HG03060 (cell line): Measurements from ENCODE around the gene STUM.

Source experiments
- ATAC-seq: cut with Tn5 transposase; IDR thresholded peaks from one replicate; pipeline ENCODE4 v1.9.1; 2021; ENCODE audit warnings: low read depth, moderate number of reproducible peaks; ENCODE audit not compliant: unreplicated experiment

STUM gene

DNA sequence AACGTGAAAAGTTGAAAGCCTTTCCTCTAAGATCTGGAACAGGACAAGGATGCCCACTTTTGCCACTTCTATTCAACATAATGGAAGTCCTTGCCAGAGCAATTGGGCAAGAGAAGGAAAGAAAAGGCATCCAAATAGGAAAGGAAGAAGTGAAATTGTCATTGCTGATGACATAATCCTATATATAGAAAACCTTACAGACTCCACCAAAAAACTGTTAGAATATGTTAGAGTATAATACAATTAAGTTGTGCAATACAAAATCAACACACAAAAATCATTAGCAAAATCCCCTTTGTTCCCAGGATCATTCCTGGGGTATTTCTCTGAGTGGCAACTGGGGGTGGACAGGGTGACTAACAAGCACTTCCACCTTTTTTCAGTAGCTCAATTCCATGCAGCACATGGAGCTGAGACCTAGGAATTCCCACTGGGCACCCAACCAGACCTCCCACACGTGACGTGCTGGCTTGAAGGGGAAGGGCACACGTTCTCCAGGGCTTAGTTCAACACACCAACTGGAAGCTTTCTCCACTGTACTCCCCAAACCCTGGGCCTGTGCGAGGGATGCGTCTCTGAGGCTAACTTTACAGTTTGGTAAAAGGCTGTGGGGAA is 9.6 kb downstream of the STUM start:
- ATAC-seq, result no peak

GRCh38 chr1:226560243-226560642 is 11.7 kb downstream of the STUM start:
- no peak for ATAC-seq

GRCh38 chr1:226562989-226563388 is 14.4 kb downstream of the STUM start:
- no peak for ATAC-seq

- ATAC-seq, result no peak
Measured at GRCh38 chr1:226563666-226564065, 15.1 kb downstream of the STUM start.

- no peak for ATAC-seq
Measured at GRCh38 chr1:226565476-226565875, 16.9 kb downstream of the STUM start.

- no peak for ATAC-seq
Measured at GRCh38 chr1:226566234-226566633, 17.7 kb downstream of the STUM start.

DNA sequence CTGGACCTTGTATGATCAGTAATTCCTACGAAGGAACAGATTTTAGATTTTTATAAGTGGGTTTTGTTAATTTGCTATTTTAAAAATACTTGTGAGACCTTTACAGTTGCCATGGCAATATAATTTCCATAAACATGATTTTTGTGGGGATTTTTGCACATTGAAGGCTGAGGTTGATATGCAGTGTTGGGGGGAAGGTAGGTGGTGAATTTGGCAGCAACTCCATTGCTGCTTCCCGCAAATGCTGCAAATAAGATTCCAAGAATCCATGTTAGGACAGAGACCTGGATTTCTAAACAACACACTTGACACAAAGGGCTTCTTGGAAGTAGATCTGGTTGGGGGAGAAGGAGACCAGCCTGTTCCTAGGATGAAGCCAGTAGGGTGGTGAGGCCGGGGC is 18.2 kb downstream of the STUM start:
- ATAC-seq, result no peak

DNA sequence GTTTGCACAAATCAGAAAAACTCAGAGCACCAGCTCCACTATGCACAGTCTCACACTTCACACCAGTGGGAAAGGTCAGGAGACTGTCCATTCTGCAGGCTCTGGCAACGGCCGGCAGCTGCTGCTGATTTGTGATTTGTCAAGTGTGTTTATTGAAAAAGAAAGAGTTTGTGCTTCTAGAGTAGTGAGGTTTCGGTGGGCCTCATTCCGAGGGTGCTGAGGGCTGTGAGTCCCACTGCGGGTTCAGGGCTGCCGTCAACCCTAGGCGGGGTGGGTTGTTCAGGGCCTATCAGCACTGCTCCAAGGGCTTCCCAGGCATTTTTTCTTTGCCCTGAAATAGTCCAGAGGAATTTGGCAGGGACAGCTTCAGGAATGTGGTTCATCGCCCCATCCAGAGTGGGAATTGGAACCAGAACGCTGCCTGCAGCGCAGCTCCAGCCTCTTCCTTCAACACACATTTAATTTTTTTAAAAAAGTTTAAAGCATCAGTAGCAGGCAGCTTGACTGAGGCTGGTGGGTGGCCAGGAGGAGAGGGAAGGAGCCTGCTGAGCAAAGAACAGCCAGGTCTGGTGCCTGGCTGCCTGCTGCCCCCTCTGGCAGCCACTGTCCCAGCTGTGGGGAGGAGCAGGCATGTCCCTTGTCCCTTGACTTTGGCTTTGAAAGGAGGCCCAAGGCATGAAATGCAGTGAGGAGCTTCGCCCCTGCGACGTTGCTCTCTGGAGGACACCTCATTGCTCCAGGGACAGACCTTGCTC is 19.7 kb downstream of the STUM start:
- ATAC-seq, result no peak

GRCh38 chr1:226568975-226569741 is 20.6 kb downstream of the STUM start:
- no peak for ATAC-seq

GRCh38 chr1:226569879-226570547 is 21.4 kb downstream of the STUM start:
- no peak for ATAC-seq

DNA sequence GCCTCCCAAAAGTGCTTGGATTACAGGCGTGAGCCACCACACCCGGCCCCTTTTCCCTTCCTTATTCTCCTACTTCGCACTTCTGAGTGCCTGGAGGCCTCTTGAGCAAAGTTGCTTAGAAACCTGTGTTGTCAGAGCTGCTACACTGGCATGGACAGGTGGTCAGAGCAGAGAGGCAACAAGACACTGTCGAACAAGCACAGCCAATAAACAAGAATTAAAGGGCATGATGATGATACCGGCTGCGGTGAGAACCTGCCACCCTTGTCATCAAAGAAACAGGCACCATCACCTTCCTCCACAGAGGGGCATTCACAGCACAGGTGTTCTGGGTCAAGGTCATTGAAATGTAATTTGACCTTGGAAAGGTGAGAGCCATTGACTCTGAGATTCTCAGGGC is 23.3 kb downstream of the STUM start:
- no peak for ATAC-seq

DNA sequence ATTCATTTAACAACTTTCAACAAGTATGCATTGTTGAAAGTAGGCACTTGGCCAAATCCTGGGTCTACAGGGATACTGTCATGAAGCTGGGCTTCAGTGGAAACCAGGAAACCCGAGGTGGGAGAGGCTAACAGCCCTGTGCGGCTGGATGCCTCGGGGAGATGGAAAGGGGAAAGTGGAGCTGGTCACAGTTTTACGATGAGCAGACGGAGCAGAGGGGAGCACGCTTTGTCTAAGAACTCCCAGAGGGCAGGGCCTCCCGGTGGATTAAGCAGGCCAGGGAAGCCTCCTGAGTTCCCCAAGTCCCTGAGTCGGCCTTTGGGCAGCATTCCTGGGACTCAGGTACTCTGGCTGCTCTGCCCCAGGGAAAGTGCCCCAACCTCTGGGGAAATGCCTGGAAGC is 23.8 kb downstream of the STUM start:
- no peak for ATAC-seq

- ATAC-seq, result no peak
Measured at GRCh38 chr1:226574044-226574443, 25.5 kb downstream of the STUM start.

DNA sequence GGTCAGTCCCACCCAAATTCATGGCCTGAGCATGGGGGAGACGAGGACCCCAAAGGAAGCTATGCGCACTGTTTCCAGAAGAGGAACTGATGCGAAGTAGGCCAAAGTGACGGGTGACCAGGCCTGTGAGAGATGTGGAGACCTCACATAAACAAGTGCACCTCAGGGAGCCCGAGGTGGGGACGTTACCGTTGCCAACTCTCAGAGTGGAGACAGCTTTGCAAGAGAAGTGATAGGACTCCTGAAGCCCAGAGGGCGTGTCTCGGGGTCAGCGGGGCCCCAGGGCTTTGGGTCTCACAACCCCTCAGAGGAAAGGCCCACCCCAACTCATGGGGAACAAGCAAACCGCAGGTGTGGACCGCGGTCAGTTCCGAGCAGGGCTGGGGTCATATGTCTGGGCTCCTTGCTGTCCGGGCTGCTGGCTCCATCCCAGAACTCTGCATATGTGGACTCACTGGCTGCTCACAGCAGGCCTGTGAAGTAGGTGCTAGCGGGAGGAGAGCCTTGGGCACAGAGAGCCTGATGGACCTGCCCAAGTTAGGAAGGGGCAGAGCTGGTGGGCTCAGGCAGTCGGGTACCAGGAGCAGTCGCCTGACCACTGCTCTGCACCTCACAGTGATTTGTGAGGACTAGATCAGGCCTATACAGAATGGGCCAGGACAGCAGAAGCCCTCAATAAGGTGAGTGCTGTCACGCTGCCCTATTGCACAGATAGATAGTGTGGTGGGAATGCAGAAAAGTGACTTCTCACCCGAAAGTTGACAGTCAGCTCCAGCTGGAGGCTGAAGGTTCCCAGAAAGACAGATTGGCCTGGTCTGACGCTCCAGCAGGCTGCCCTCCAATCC is 26.2 kb downstream of the STUM start:
- ATAC-seq, result no peak

- ATAC-seq, result no peak
Measured at GRCh38 chr1:226575436-226575720, 26.8 kb downstream of the STUM start.

DNA sequence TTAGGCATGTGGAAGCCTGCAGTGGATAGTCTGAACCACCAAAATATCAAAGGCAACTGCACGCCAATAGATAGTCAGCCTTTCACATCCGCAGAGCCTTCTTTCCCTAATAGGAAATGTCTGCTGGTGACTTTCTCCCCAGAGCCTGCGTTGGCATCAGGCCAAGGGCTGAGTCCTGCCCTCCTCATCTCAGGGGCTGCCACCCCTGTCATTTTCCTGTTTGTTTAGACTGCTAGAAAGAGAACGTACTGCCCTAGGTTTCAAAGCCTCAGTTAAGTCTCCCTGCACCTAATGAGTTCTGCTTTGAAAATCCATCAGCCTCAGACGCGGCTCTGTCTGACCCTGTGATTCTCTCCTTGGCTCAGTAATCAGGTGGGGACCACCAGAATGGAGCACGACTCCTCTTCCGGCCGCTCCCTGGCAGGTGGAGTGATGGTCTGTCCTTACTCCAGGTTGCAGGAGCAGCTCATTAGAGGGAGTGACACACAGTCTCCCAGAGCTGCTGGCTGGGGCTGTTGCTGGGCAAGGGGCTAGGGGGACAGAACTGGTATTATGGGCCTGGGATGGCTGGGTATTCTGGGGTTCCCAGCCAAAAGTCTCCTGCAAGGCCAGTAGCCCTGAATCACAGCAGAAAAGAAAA is 27.3 kb downstream of the STUM start:
- ATAC-seq, result no peak

GRCh38 chr1:226576601-226577000 is 28.0 kb downstream of the STUM start:
- no peak for ATAC-seq

DNA sequence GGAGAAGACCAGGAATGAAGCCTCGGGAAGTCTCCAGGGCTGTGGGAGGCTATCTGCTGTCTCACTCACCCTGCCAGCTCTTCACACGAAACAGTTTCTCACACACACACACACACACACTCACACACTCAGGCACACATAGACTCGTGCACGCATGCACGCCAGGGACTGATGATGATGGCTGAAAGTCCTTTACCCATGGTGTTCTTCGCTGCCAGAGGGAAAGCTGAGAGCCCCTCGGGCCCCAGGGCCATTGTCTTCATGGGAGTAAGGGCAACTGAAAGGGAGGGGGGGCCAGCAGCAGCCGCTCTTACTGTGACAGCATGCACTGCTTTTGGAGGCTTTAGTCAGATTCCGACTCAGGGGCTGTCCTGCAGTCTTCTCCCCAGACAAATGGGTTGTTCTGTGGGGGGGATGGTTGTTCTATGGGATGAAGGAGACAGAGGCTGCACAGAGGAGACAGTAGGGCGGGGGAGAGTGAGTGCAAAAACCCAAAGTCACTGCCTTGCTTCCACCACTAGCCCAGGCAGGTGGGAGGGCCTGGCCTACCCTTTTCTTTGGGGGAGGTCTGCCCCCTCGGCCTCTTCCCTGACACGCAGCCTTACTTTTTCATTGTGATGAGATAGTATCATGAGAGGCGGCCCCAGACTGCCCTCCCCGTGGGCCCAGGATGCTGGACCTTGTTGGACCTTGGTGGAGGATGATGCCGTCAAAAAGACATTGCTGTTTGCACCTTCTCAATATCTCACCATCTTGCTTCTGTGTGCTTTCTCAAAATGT is 29.0 kb downstream of the STUM start:
- no peak for ATAC-seq

GRCh38 chr1:226578946-226579578 is 30.5 kb downstream of the STUM start:
- ATAC-seq, result no peak
